HG03196 (cell line): Measurements from ENCODE around the gene EDN2.

Source experiments
- ATAC-seq: cut with Tn5 transposase; IDR thresholded peaks from one replicate; pipeline ENCODE4 v1.9.1; 2021; ENCODE audit not compliant: unreplicated experiment

EDN2 gene

GRCh38 chr1:41484402-41485241 is at the start of gene EDN2:
Gene EDN2, minus strand, starts transcription at chr1:41484683. Its CDS starts 82 bp downstream, at chr1:41484601.
- no peak for ATAC-seq

DNA sequence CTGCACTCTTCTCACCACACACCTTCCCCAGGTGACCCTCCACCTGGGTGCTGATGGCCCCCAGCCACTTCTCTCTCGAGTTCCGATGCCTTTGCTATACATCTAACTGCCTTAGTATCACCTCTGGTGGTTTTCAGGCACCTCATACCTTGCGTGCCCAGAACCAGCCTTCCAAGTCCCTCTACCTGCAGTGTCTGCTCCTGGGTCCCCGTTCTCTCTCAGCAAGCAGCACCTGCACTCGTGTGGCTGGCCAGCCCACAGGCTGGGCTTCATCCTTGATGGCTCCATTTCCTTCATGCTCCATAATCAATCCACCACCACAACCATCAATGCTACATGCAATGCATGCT is 49.2 kb upstream of the EDN2 start:
- ATAC-seq, result no peak

- ATAC-seq, result no peak
These were observed 48.7 kb upstream of the EDN2 start for GRCh38 chr1:41533016-41533730.

DNA sequence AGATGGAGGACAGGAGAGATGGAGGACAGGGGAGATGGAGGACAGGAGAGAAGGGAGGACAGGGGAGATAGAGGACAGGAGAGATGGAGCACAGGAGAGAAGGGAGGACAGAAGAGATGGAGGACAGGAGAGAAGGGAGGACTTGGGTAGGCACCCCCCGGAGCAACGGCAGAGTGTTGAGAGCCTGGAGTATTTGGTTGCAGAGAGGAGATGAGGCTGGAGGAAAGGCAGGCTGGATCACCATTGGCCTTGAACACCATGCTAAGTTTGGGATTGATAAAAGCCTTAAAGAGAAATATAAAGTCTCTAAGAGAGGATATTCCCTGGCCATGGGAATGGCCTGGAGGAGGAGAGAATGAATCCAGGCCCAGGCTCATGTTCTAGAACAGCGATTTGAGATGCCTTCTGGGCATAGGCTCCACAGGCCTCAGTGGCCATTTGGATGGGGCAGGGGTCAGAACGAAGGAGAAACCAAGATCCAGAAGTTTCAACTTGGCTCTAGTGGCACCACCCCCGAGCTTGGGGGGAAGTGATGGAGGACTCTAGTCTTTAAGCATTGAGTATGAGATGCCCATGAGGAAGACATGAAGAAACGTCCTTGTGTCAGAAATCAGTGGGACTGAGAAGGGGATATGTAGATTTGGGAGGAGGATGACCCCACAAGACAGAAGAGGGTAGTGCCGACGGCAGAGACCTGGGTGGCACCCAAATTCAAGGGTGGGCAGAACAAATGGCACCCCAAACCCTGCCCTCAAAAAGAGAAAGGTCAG is 47.9 kb upstream of the EDN2 start:
- no peak for ATAC-seq

DNA sequence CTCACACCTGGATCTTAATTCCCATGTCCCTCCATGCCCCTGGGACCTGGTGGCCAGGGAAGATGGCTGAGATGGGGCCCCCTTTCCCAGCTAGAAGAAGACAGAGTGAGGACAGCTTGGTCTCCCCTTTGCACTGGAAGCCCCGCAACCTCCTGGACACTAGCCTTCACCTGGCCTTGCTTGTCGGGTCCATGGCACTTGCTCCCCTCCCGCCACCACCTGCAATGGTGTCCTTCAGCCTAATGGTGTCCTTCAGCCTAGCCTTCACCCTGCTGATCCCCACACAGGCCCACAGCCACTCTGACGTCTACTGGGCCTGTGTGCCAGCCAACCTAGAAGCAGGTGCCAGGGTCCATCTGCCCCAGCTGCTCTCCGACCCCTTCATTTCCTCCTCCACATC is 45.9 kb upstream of the EDN2 start:
- ATAC-seq, result no peak

DNA sequence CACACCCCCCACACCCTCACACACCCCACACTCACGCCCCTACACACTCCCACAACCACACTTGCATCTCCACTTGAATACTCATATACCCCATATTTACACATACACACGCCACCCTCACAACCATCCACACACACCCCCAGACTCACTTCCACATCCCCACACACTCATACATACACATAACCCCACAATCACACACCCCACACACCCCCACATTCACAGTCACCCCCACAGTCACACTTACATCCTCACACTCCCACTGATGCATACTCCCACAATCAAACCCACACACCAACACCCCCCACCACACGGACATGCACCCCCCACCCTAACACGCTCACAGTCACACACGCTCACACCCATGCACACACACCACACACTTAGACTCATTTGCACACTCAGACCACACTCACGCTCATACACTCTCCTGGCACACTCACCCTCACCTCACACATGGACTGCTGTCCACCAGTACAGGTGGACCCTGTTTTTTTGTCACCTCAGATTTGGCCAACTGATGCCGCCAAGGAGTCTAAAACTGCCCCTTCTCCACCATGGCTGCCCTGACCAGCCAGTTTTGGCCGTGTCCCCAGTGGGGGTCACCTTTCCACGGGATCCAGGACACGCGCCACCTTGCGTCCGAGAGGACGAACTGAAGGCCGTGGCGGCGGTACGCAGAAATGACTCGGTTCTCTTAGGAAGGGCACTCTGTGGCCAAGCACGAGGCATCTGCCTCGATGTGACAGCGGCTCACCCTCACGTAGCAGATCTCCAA is 45.3 kb upstream of the EDN2 start:
- ATAC-seq, result no peak

- no peak for ATAC-seq
These were observed 44.5 kb upstream of the EDN2 start for GRCh38 chr1:41528726-41529605.

DNA sequence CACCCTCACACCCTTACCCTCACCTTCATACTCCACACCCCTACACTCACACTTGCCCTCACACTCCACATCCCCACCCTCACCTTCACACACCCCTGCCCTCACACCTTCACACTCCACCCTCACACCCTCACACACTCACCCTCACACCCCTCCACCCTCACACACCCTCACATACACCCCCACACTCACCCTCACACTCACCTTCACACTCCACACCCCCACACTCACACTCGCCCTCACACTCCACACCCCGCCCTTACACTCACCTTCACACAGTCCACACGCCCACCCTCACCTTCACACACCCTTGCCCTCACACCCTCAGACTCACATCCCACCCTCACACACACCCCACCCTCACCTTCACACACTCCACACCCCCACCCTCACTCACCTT is 43.6 kb upstream of the EDN2 start:
- no peak for ATAC-seq

- ATAC-seq, result no peak
These were observed 42.6 kb upstream of the EDN2 start for GRCh38 chr1:41526956-41527561.

- ATAC-seq, result no peak
These were observed 41.6 kb upstream of the EDN2 start for GRCh38 chr1:41525891-41526587.

DNA sequence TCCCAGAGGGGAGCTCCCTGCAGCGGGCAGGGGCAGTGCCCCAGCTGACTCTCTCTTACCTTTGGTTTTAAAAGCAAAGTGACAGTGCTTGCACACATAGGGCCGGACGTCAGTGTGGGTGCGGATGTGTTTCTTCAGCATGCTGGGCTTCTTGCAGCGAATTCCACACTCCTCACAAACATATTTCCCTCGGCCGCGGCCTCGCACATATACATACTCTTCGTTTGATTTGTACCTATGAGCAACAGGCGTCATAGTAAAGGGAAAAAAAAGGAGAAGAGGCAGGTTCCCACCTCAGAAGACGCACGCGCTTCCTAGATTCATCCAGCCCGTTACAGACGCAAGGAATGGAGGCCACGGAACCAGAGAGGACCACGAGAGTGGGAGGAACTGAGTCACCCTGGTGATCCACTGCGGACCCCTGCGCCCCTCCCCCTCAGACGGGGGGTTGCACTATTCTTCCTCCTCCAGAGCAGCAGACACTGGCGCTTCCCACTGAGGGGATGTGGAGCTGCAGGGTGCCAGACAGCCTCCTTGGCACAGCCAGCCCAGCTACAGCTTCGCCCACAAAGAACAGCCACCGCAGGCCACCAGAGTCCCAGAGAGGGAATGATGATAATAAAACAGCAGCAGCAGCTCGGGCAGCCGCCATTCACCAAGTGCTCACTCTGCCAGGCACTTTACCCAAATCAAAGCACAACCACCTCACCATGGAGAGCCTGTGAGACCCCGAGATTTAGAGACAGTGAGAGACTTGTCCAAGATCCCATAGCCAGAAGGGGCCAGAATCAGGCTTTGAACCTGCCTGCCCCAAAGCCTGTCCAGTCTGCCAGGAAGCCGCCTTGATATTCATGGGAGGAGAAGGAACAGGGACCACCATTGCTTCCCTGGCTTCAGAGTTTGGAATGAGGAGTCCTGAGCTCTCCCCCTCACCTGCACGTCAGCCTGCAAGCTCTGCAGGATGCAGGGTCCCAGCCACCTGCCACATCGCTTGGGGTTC is 40.5 kb upstream of the EDN2 start:
- no peak for ATAC-seq

DNA sequence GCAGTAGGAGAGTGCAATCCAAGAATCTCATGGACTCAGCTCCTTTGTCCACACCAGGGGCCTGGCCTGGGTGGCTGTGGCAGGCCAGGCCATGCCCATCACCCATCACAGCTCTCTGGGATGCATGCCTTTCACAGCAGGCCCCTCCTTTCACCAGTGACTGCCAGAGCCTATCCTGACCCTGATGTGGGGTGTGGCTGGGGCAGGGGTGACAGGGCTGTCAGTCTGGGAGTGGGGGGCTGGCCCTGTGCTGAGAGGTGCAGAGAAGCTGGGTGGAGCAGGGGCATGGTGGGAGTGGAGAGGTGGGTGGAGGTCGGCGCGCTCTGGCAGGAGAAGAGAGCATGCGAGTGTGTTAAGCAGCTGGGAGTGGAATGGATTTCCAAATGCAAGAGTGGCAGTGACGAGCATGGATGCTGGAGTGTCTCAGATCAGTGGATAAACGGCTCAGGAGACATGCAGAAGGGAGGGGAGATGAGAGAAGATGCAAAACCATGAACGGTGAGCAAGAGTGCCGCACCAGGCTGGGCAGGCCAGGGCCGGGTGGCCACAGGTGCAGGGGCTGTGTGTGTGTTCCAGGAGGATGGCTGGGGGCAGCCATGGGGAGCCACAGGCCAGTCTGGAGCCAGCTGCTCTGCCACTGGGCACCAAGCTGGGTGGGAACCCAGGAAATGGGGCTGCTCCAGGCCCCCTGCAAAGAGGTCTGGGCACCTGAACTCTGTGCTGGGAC is 39.6 kb upstream of the EDN2 start:
- no peak for ATAC-seq

- ATAC-seq, result no peak
These were observed 38.6 kb upstream of the EDN2 start for GRCh38 chr1:41523071-41523470.

DNA sequence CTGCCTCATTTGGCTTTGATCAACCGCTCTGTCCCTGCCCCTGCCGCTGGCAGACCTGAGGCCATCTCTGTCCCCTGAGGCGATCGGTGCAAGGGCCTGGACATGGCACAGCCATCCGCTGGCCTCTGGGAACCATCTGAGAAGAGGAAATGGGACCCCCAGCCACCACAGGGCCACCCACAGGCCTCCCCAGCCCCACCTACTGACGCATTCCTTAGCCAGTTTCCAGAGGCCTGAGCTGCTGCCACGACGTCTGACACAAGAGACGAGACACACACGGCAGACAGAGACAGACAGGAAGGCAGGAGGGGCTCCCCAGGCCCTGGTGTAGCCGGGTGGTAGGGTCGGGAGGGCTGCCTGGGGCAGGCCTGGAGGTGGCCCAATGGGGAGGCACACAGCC is 37.3 kb upstream of the EDN2 start:
- no peak for ATAC-seq

GRCh38 chr1:41520951-41521752 is 36.7 kb upstream of the EDN2 start:
- no peak for ATAC-seq

DNA sequence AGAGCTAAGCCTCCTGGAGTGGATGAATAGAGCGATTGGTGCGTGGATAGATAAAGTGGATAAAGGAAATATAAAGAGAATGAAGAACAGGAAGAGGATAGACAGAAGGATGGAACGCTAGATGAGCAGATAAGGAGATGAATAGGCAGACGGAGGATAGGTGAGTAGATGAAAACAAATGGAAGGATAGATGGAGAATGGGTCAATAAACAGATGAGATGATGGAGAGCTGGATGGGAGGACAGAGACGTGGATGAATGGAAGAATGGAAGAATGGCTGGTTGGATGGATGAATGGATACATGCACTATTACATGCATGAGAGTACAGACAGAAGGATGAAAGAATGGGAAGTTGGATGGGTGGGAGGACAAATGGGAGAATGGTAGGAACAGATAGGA is 35.2 kb upstream of the EDN2 start:
- no peak for ATAC-seq
